ENCODE measurements around the gene KCNJ6. TPM values are rescaled to one million over a fixed set of nuclear protein-coding genes. Genes with fewer than 3 reads are reported as not detected.

Gene KCNJ6
- total RNA-seq, 4 donors from 2014 or later = not detected

- in situ Hi-C loops (cut with MboI; ENCODE audit: low sequenced_read_pairs in 4 of 4) = no loop called here
- Histone ChIP-seq H3K9me3 (no peaks in the 10 kb centered on the region), H3K27me3 (no peaks in the 10 kb centered on the region), H3K36me3 (no peaks in the 10 kb centered on the region), H3K4me3 (no peak overlapping the region), H3K4me1 (no peaks in the 10 kb centered on the region), H3K27ac (no peak overlapping the region)
- DNase-seq (no peak), ATAC-seq (no peak)
- TF ChIP-seq POLR2A (IDR thresholded peaks at IDR 0.05) = no peak
- TF ChIP-seq, protein P1, sequence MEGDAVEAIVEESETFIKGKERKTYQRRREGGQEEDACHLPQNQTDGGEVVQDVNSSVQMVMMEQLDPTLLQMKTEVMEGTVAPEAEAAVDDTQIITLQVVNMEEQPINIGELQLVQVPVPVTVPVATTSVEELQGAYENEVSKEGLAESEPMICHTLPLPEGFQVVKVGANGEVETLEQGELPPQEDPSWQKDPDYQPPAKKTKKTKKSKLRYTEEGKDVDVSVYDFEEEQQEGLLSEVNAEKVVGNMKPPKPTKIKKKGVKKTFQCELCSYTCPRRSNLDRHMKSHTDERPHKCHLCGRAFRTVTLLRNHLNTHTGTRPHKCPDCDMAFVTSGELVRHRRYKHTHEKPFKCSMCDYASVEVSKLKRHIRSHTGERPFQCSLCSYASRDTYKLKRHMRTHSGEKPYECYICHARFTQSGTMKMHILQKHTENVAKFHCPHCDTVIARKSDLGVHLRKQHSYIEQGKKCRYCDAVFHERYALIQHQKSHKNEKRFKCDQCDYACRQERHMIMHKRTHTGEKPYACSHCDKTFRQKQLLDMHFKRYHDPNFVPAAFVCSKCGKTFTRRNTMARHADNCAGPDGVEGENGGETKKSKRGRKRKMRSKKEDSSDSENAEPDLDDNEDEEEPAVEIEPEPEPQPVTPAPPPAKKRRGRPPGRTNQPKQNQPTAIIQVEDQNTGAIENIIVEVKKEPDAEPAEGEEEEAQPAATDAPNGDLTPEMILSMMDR (IDR thresholded peaks at IDR 0.05 in 4 of 5, conservative IDR thresholded peaks at IDR 0.05 in 1 of 5) = no peak
- intact Hi-C loops (cut with DNase I; ENCODE audit: low total_unique reads) = no loop called here
Observed at GRCh38 chr21:37780991-37781983, 135.0 kb downstream of the KCNJ6 start.

- intact Hi-C loops (cut with DNase I; ENCODE audit: low total_unique reads) (no loop called here), in situ Hi-C loops (cut with MboI; ENCODE audit: low sequenced_read_pairs in 4 of 4) (no loop called here)
- H3K4me3 ChIP-seq = no peak overlapping the region
- no peaks in the 10 kb centered on the region for H3K36me3 ChIP-seq
- no peaks in the 10 kb centered on the region for H3K27me3 ChIP-seq
- no peak for TF ChIP-seq POLR2A (IDR thresholded peaks at IDR 0.05)
- H3K4me1 ChIP-seq = no peaks in the 10 kb centered on the region
- no peak overlapping the region for H3K27ac ChIP-seq
- H3K9me3 ChIP-seq = no peaks in the 10 kb centered on the region
- no peak for DNase-seq
- no peak for ATAC-seq
Observed at GRCh38 chr21:37771181-37771580, 145.1 kb downstream of the KCNJ6 start.

- H3K4me3 ChIP-seq = no peak overlapping the region
- intact Hi-C loops (cut with DNase I; ENCODE audit: low total_unique reads) = no loop called here
- ATAC-seq (no peak), DNase-seq (no peak)
- TF ChIP-seq, protein P1 (IDR thresholded peaks at IDR 0.05 in 4 of 5, conservative IDR thresholded peaks at IDR 0.05 in 1 of 5) = no peak
- no peak for TF ChIP-seq POLR2A (IDR thresholded peaks at IDR 0.05)
- no peaks in the 10 kb centered on the region for H3K36me3 ChIP-seq
- H3K27me3 ChIP-seq = no peaks in the 10 kb centered on the region
- H3K9me3 ChIP-seq = no peaks in the 10 kb centered on the region
- H3K27ac ChIP-seq = no peak overlapping the region
- no peaks in the 10 kb centered on the region for H3K4me1 ChIP-seq
- in situ Hi-C loops (cut with MboI; ENCODE audit: low sequenced_read_pairs in 4 of 4) = no loop called here
Observed at GRCh38 chr21:37770461-37770860, 145.8 kb downstream of the KCNJ6 start.

DNA sequence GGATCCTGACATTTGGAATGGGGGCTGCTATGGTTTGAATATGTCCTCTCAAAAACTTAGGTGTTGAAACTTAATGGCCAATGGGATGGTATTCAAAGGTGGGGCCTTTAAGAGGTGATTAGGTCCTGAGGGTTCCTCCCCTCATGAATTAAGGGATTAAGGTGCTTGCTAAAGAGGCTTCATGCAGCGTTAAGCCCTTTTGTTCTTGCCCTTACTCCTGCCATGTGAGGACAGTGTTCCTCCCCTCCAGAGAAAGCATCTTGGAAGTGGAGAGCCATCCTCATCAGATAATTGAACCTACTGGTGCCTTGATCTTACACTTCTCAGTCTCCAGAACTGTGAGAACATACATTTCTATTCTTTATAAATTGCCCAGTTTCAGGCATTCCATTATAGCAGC is 146.6 kb downstream of the KCNJ6 start:
- intact Hi-C loops (cut with DNase I; ENCODE audit: low total_unique reads) (no loop called here), in situ Hi-C loops (cut with MboI; ENCODE audit: low sequenced_read_pairs in 4 of 4) (no loop called here)
- Histone ChIP-seq H3K27me3 (no peaks in the 10 kb centered on the region), H3K4me3 (no peak overlapping the region), H3K36me3 (no peaks in the 10 kb centered on the region), H3K27ac (no peak overlapping the region), H3K4me1 (no peaks in the 10 kb centered on the region), H3K9me3 (no peaks in the 10 kb centered on the region)
- TF ChIP-seq, protein P1 (IDR thresholded peaks at IDR 0.05 in 4 of 5, conservative IDR thresholded peaks at IDR 0.05 in 1 of 5) = no peak
- TF ChIP-seq POLR2A (IDR thresholded peaks at IDR 0.05) = no peak
- no peak for DNase-seq
- ATAC-seq = no peak

GRCh38 chr21:37767984-37768383 is 148.3 kb downstream of the KCNJ6 start:
- DNase-seq (no peak), ATAC-seq (no peak)
- intact Hi-C loops (cut with DNase I; ENCODE audit: low total_unique reads) (no loop called here), in situ Hi-C loops (cut with MboI; ENCODE audit: low sequenced_read_pairs in 4 of 4) (no loop called here)
- Histone ChIP-seq H3K36me3 (no peaks in the 10 kb centered on the region), H3K4me3 (no peak overlapping the region), H3K4me1 (no peaks in the 10 kb centered on the region), H3K27ac (no peak overlapping the region), H3K9me3 (no peaks in the 10 kb centered on the region), H3K27me3 (no peaks in the 10 kb centered on the region)
- TF ChIP-seq, protein P1 (IDR thresholded peaks at IDR 0.05 in 4 of 5, conservative IDR thresholded peaks at IDR 0.05 in 1 of 5) = no peak
- no peak for TF ChIP-seq POLR2A (IDR thresholded peaks at IDR 0.05)
